ENCODE results near the gene SAP25. TPM values are rescaled to one million over a fixed set of nuclear protein-coding genes. Genes with fewer than 3 reads are reported as not detected.
"Not testable (repeated sequence)": the region's sequence is repeated elsewhere in the genome, so short reads cannot be mapped to it uniquely, and the experiment has no call there.

The SAP25 gene
- total RNA-seq, 1 donor from 2014 or later: not detected

DNA sequence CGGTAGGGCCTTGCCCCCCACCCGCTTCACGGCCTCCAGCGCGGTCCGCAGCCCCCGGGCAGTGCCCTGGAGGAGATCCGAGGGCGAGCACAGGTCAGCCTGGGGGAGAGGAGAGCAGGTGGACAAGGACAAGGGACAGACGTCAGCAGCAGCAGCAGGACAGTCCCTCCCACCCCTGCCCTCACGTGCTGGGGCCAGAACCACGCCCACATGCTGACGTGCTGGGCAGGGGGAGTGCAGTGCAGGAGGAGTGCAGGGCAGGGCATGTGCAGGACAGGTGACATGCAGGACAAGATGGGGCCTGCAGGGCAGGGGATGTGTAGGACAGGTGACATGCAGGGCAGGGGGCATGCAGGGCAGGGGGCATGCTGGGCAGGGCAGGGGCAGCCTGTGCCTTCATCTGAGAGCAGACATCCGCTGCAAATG lies 1.5 kb upstream of the SAP25 start:
- DNase-seq: no peak

DNA sequence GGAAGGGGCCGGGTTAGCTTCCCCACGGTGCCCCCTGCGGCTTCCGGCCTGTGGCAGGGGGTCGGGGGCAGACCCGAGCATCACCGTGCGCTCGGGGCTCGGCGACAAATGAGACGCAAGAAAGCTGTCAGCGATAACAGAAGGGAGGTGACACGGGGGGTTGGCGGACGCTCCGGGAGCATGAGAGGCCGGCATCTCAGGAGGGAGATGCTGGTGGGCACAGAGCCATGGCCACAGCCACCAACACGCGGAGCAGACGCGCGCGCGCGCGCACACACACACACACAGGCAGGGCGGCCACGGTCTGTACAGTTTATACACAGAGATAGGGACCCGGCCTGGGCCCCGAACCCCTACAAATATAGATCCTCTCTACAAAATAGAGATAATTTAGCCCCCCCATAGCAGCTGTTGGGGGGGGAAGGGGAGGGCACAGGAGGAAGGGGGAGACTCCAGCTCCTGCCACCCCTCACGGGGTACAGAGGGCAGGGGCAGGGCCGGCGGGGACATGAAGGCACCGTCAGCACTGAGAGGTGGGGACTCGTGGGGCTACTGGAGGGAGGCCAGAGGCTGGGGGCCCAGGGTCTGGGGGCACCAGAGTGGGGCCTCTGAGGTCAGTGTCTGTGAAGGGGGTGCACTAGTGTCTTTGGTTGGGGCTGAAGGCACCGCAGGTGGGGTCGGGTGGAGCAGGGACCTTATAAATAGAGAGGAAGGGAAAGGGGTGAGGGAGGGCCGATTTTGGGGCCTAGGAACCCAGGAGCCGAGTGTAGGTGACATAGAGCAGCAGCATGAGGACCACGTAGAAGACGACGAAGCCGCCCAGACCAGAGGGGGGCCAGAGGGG lies 884 bp upstream of the SAP25 start:
- no peak for DNase-seq

DNA sequence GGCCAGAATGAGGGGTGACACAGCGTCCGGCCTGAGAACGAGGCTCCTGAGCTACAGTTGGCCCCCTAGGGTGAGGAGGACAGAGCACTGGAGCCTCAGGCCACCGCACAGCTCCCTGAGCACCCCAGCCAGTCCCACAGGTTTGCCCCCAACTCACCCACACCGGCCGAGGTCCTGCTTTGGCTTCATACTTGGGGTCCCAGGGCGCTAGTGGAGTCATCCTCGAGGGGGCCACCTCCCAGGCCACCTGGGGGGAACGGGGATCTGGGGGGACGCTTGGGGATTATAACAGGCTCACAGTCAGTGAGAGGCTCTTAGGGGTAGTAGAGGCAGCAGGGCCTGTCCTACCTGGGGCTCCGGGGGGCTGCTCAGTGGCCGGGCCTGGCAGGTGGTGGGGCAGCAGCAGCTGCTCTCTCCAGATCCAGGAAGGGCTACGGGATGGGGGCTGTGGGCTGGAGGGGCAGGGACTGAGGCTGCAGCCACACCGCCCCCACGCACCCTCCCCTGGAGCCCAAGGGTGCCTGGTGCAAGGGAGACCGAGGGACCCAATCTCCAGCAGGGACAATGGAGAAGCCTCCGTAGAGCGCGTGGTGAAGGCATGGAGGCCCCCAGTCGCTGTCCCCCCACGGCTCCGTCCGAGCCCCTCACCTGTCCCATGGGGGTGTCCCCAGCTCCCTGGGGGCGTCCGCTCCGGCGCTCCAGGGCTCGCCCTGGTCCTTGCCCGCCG lies 588 bp downstream of the SAP25 start:
- DNase-seq: no peak

GRCh38 chr7:100572281-100572948 lies 1.3 kb downstream of the SAP25 start:
- no peak for DNase-seq

- no peak for DNase-seq
These were observed 1.9 kb downstream of the SAP25 start for GRCh38 chr7:100571829-100572116.

DNA sequence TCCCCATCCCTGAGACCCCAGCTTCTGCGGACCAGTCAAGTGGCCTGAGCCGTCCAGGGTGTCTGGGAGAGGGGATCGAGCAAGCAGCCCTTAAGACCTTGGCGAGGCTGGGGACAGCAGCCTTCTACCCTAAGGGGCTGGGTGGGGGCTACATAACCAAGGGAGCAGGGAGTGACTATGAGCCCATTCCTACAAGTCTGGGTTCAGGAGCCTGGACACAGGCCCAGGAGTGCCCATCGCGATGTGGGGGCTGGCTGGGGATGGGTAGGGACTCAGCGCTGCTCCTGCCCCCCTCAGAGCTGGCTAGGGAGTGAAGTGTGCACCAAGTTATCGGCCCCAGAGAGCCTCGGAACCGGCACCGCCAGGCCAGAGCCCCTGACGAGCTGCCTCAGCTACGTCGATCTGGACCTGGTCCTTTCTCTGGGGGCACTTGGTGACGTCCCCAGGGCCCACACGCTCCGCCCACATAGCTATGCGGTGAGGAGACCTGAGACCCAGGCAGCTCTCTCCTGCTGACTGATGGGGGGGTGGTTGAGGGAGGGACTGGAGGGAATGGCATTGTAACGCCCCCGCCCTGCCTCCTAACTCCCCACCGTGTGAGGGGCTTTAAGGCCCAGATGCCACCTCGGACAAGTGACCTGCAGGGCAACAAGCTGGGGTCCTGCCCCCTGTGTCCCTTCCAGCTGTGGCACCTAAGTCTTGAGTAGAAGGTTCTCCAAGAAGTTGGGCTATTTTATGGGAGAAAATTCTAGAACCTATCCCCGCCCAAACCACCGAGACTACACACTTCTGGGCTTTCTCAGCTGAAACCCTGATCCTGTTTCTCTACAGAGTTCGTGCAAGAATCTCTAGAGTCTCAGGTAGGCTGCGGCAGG lies 2.5 kb downstream of the SAP25 start:
- DNase-seq: no peak

DNA sequence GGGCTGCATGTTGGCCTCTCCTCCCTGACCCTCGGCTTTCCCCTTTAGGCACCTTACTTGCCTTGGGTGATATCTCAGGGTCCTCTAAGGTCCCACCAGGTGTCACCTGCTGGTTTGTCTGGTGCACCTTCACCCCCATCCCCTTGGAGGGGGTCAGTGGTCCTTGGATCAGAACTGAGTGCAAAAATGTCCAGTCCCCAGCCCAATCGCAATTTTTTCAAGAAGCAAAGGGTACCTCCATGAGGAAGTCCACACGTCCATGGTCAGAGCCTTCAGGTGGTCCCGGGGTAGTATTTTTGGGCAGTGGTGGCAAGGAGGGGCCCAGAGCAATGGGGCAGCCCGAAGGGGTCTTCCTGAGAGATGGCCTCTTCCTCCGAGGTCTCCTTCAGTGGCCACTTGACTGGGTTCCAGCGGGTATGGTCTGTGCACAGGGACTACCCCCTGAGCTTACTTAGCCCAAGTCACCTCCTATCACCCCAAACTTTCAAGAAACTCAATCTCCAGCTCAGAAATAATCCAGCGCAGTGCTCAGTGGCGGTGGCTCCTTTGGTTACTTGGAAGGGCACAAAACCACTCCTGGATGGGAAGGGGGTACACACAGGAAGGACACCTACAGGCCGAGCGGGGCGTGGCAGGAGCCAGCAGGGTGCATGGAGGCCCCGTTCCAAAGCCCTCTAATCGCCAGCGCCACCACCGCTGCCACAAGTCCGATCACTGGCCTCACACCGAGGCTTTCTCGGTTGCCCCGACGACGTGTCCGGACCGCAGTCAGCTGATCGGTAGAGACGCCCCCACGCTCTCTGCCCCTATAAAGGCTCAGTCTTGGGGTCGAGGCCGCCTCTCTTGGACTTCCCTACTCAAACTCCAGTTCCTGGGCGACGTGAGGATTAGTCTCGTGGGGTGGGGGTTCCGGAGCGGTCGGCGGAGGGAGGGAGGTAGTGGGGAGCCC lies 4.5 kb downstream of the SAP25 start:
- DNase-seq: peak; percentile 77

DNA sequence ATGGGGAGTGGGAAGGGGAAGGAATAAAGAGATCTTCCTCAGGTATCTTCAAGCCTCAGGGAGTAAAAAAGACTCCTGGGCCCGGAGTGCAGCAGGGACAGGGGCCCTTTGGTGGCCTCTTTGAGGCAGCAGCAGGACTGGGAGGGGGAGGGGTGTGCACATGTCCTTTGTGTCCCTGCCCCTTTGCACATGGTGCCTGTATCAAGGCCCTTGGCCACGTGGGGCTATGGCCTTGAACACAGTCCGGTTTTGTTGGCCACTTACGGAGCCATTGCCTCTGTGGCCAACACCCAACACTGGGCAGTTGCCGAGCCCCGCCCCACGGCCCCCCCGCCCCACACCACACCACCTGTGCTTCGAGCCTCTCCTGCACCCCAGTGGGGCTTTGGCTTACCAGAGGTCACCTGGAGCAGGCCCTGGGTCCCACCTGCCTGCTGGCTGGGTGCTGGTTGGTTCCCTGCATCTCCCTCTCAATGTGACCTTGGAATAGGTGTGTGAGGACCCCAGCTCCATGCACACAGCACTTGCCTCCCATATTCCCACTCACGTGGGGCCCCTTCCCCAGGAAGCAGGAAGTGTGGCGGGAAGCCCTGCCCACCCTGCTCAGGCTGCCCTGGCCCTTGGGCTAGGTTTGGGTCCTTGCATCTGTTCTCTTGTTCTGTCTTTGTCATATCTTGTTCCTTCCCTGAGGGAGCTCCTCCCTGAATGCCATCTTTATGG lies 5.4 kb downstream of the SAP25 start:
- no peak for DNase-seq

GRCh38 chr7:100567751-100568175 lies 5.9 kb downstream of the SAP25 start:
- DNase-seq: no peak

GRCh38 chr7:100567031-100567730 lies 6.5 kb downstream of the SAP25 start:
- no peak for DNase-seq

- no peak for DNase-seq
These were observed 7.6 kb downstream of the SAP25 start for GRCh38 chr7:100566018-100566531.

GRCh38 chr7:100565133-100565571 lies 8.5 kb downstream of the SAP25 start:
- no peak for DNase-seq

DNA sequence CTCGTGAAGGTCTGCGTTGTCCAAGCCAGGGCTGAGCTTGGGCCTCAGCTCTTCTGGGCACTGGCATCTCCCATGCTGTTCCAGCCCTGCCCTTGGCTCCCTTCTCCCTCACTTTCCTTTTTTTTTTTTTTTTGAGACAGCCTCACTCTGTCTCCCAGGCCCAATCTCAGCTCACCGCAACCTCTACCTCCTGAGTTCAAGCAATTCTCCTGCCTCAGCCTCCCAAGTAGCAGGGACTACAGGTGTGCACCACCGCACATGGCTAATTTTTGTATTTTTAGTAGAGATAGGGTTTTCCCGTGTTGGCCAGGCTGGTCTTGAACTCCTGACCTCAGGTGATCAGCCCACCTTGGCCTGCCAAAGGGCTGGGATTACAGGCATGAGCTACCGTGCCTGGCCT lies 9.3 kb downstream of the SAP25 start:
- not testable (repeated sequence) for DNase-seq

- DNase-seq: peak; percentile 83
These were observed 9.8 kb downstream of the SAP25 start for GRCh38 chr7:100563809-100564400.

DNA sequence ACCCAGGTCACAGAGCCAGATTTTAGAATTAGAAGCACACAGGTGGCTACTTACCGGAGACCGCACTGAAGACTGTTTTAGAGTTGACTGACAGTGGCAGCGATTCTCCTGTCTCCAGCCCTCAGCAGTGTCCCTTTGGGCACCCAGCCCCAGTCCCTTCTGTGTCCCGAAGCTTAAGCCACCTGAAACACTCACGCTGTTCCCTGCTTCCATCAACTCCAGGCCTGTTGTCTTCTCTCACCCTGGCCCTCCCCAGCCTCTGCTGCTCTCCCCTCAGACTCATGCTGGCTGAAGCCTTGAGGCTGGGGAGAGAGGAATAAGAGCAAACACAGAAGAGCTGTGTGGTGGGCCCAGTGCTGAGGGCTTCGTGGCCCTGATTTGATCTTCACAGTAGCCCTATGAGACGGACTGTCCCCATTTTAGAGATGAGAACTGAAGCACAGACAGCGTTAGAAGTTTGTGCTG lies 10.6 kb downstream of the SAP25 start:
- DNase-seq: no peak

DNA sequence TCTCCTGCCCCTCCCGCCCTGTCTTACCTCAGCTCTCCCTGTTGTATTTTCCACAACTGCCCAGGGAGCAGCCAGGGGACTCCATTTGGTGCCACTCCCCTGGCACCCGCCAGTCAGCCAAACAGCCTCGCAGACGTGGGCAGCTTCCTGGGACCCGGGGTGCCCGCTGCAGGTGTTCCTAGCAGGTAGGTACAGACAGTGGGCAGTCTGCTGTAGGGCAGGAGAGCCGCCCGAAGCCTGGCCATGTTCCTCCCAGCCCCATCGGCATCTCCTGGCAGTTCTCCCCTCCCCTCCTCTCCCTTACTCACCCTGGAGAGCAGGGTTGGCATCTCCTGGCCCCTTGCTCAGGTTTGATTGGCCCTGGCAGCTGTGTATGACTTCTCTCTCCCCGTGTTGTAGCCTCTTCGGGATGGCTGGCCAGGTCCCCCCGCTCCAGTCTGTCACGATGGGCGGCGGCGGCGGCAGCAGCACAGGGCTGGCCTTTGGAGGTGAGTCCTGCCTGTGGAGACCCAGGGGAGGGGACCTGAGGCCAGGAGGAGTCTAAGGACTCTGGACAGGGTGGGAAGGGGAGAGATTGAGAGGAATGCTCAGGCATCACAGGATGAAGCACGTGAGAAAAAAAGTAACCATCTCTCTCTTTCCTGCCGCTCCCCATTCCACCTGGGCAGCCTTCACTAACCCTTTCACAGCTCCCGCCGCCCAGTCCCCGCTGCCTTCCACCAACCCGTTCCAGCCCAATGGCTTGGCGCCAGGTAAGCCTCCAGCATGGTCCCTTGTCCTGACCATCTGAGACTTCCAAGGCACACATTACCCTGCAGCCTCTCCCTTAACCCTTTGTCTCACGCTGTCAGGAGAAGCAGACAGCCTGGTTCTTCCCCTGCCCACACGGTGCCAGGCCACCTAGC lies 11.3 kb downstream of the SAP25 start:
- no peak for DNase-seq

DNA sequence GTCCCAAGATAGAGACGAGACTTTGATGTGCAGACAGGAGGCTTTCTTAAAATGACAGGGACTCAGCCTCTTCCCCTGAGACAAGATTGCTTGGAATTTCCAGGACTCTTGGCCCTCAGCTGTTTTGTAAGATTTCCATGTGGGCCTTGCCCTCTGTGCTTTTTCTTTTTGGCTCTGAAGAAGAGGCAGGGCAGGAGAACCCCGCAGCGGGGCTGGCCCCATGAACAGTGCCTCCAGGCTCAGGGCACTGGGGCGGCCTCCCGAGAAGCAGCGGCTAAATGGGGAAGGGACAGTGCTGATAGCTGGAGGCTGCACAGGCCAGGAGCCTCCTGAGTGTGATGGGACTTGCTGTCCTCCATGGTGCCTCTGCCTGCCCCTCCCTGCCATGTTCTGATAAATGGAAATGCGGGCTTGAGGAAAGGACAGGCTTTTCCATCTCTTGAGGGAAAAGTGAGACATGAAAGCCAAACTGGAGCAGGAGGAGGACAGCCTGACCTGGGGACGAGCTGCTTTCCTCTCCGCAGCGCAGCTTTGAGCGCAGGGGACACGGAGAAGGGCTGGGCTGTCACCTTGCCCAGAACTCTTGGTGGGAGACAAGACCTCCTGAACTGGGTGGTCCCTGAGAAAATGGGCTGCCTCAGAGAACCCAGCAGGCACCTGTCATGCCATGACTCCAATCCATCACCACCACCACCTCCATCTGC lies 12.1 kb downstream of the SAP25 start:
- no peak for DNase-seq
